B cell (primary cell): ENCODE data around the gene KMT2A.

Experiments used
- EZH2 ChIP-seq: IDR thresholded peaks from 2 replicates; pipeline ENCODE4 v1.6.1; 2012; ENCODE audit warnings: borderline replicate concordance, low read depth, mild to moderate bottlenecking, moderate library complexity, low read length; ENCODE audit not compliant: insufficient read depth, poor library complexity, severe bottlenecking
- TF ChIP-seq, protein P1 (sequence below): fragments of 200-600 bp; IDR thresholded peaks from one replicate; pipeline ENCODE4 v1.8.0; 2022; ENCODE audit warnings: antibody characterized with exemption, mild to moderate bottlenecking

DNA sequence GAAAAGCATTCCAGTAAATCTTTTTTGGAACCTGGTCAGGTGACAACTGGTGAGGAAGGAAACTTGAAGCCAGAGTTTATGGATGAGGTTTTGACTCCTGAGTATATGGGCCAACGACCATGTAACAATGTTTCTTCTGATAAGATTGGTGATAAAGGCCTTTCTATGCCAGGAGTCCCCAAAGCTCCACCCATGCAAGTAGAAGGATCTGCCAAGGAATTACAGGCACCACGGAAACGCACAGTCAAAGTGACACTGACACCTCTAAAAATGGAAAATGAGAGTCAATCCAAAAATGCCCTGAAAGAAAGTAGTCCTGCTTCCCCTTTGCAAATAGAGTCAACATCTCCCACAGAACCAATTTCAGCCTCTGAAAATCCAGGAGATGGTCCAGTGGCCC lies 66.9 kb downstream of the KMT2A start:
- TF ChIP-seq, protein P1, sequence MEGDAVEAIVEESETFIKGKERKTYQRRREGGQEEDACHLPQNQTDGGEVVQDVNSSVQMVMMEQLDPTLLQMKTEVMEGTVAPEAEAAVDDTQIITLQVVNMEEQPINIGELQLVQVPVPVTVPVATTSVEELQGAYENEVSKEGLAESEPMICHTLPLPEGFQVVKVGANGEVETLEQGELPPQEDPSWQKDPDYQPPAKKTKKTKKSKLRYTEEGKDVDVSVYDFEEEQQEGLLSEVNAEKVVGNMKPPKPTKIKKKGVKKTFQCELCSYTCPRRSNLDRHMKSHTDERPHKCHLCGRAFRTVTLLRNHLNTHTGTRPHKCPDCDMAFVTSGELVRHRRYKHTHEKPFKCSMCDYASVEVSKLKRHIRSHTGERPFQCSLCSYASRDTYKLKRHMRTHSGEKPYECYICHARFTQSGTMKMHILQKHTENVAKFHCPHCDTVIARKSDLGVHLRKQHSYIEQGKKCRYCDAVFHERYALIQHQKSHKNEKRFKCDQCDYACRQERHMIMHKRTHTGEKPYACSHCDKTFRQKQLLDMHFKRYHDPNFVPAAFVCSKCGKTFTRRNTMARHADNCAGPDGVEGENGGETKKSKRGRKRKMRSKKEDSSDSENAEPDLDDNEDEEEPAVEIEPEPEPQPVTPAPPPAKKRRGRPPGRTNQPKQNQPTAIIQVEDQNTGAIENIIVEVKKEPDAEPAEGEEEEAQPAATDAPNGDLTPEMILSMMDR = no peak
- TF ChIP-seq EZH2 = no peak
